HG03045 (cell line): ENCODE data around the gene B4GALNT1.

Source experiments
- ATAC-seq: cut with Tn5 transposase; IDR thresholded peaks from one replicate; pipeline ENCODE4 v1.9.1; 2021; ENCODE audit warnings: mild to moderate bottlenecking, moderate library complexity; ENCODE audit not compliant: unreplicated experiment

The B4GALNT1 gene

DNA sequence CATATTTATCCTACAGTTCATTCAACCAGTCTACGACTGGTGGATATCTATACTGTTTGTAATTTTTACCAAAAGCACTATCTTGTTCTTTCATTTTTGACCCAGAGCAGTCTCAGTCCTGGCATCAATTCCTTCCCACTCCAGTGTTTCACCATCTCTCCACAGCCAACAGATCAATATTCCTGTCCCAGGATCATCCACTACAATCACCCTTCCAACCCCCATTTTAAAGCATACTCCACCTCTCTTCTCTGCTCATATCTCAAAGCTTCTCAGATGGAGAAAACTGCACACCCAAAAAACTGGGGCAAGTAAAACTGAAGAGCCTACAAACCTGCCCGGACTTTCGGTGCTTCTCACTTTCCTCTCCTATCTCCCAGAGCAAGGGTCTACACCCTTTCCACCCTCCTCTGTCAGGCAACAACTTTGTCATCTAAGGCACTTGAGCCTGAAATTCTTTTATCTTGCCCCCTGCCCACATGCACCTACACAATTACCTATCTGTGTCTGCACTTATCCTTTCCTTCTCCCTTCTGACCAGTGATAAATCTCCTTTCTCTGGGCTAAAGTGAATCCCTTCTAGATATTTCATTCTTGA lies 46.1 kb downstream of the B4GALNT1 start:
- ATAC-seq = no peak

DNA sequence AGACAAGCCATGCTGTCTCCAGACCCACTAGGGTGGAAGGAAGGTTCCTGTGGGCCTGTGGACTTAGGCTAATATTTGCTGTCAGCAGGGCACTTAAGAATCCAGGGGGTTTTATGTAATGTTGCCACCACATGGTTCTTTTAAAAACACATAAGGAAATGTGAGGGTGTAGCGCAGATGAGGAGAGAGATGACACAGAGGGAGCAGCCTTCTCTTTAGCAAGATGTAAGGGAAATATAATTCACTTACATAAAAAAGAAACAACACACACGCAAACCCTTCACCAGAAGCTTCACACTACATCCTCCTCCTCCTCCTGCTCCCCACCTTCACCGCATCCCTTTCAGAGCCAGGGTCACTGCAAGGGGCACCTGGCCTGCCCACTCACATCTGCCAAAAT lies 46.9 kb downstream of the B4GALNT1 start:
- no peak for ATAC-seq

- ATAC-seq = no peak
Measured at GRCh38 chr12:57585156-57585555, 47.8 kb downstream of the B4GALNT1 start.

DNA sequence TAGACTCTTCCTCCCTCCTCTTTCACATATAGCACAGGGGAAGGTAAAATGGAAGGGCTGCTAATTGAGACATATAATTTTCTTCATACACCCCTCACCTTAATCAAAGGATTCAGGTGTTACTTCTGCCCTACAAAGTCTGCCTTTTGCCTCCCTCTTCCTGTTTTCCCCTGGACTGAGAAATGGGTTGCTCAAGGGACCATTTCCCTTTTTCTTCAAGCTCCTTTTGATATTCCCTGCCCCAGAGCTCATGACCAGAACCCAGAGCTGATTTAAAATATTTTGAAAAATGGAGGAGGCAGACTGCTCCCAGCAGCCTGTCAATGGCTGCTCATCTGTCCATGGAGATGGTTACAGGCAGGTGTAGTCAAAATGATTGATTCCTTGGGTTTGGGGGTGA lies 48.3 kb downstream of the B4GALNT1 start:
- ATAC-seq = no peak

DNA sequence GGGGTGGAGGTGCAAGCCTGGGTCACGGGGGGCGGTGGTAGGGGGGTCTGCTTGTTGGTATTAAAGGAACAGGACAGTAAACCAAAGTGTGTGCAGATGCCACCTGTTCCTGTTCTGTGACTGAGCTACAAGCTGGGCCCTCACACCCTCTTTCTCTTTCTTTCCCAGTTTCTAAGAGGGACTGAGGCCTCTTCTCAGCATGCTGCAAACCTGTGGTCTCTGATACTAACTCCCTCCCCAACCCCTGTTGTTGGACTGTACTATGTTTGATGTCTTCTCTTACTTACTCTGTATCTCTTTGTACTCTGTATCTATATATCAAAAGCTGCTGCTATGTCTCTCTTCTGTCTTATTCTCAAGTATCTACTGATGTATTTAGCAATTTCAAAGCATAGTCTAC lies 49.0 kb downstream of the B4GALNT1 start:
- ATAC-seq = no peak

- peak; percentile 87 for ATAC-seq
Measured at GRCh38 chr12:57583008-57583831, 49.8 kb downstream of the B4GALNT1 start.

DNA sequence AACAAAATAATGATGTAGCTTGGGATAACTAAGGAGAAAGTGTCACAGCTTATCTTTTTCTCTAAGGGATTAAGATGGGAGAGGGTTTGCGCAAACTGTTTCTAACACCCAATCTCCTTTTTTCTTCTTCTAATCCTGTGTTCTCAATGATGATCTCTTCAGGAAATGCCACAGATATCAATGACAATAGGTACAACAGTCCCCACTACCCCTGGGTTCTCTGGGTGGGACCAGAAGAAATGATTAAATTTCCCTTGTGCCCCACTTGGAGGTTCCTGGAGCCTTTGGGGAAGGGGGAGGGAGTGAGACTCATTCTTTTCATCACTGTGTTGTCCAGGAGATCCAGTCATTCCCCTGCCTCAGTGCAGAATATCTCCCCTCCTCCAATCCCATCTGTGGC lies 50.6 kb downstream of the B4GALNT1 start:
- ATAC-seq = no peak

DNA sequence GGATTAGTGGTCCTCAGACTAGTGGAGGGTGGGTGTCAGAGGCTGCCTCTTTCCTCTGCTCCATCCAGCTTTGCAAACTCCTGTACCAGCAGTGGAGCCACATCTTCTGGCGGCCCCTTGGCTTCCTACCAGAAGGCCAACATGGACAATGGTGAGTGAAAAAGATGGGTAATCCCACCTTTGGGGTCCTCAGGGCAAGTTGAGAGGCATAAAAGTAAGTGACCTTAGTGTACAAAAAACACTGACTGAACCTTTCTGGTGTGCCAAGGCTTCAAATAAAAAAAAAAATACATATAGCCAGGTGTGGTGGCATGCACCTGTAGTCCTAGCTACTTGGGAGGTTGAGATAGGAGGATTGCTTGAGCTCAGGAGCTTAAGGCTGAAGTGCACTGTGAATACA lies 51.2 kb downstream of the B4GALNT1 start:
- no peak for ATAC-seq

DNA sequence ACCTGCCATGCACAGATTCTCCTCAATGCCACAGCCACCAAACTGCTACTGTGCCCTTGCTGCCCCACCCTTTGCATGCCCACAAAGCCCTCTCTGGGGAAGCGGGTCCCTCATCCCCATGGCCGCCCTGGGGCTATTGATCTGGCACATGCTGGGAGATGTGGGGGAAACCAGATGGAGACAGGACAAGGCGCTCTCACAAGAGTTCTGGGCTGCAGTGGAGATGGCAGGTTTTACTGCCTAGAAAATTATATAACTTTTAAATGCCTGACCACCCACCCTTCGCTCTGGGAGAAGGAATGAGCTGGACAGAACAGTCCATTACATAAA lies 52.6 kb downstream of the B4GALNT1 start:
- ATAC-seq = no peak

DNA sequence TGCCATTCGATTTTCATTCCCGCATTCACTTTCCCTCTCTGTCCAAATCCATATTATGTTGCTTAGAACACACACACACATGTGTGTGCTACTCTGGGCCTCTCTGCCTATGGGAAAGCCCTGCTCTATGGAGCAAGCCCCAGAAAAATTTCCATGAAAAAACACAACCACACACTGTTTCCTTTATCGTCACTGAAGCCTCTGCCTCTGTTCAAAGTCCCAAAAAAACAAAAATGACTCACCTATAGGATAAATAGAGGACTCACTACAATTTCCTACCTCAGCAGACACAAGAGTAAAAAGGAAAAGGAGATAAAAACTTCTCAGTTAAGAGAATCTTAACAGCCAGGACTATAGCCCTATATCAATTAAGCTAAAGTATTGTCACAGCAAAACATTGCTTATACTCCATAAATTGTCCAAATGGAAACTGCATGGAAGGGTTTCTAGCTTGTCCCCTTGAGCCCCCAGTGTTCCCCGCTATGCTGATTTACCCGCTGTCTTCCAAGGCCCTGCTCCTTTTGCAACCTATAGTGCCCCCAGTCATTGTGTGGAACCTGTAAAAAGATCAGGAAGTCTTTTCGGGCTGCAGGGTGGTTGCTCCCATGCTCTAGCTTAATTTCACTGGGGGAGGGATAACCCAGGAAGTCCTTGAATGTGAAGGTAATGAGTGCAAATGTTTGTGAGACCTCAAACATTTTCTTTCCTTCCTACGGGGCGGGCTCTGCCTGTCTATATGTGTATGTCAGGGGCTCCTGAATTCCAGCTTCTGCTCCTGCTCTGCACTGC lies 53.1 kb downstream of the B4GALNT1 start:
- ATAC-seq = no peak

- no peak for ATAC-seq
Measured at GRCh38 chr12:57579011-57579410, 54.0 kb downstream of the B4GALNT1 start.

- ATAC-seq = no peak
Measured at GRCh38 chr12:57577981-57578758, 54.8 kb downstream of the B4GALNT1 start.

DNA sequence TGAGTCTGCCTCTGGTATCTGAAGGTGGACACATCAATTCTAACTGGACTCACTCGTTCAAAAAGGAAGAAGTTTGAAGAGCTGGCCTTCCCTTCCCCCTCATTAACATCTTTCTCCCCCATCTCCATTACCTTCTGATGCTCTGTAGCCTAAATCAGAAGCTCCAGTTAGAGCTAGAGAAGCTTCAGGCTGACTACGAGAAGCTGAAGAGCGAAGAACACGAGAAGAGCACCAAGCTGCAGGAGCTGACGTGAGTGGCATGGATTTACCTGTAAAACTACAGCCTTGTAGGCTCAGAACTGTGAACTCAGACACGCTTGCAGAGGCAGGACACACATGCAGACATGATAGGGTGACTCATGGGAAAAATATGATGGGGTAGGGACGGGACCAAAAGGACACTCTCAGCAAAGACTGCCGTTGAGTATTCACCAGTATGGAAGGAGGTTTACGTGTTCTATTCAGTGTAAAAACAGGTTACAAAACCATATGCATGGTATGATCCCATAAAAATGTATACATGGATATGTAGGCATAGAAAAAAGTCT lies 56.3 kb downstream of the B4GALNT1 start:
- no peak for ATAC-seq
